ENCODE data around the gene MAP3K8. TPM values are rescaled to one million over a fixed set of nuclear protein-coding genes. Genes with fewer than 3 reads are reported as not detected.
A peak's percentile ranks its signal among the peaks of the same experiment; 100 is the strongest.

The MAP3K8 gene
- 10 to 100 TPM in 1 of 2 donors, 1 to 10 TPM in 1; 6.8 to 12.6 TPM for total RNA-seq

- H3K36me3 ChIP-seq: no peaks in the 10 kb centered on the region
- peak within 1 kb of the TSS; percentile 100 for H3K27ac ChIP-seq
- no peaks in the 10 kb centered on the region for H3K9me3 ChIP-seq
- H3K4me3 ChIP-seq: peak within 1 kb of the TSS; percentile 88
- H3K4me1 ChIP-seq: peaks cover 3% of the 10 kb centered on the region
- H3K9ac ChIP-seq (ENCODE audit: low read depth in 2 of 2, low read length in 2 of 2): peak within 1 kb of the TSS; percentile 87 to 96
- DNase-seq: peak; percentile 92
- intact Hi-C loops (cut with DNase I): no loop called here
- TF ChIP-seq CTCF (IDR thresholded peaks at IDR 0.05): no peak
- no peaks in the 10 kb centered on the region for H3K27me3 ChIP-seq
These were observed at the start of gene MAP3K8 for GRCh38 chr10:30433730-30434272. Gene MAP3K8, plus strand, starts transcription at chr10:30434184. Its CDS starts 4,755 bp downstream, at chr10:30438939.

- TF ChIP-seq CTCF (IDR thresholded peaks at IDR 0.05): peak; percentile 31
- H3K36me3 ChIP-seq: no peaks in the 10 kb centered on the region
- intact Hi-C loops (cut with DNase I): no loop called here
- H3K4me1 ChIP-seq: no peaks in the 10 kb centered on the region
- H3K9ac ChIP-seq (ENCODE audit: low read depth in 2 of 2, low read length in 2 of 2): no peak overlapping the region
- no peak overlapping the region for H3K27ac ChIP-seq
- no peak overlapping the region for H3K4me3 ChIP-seq
- no peaks in the 10 kb centered on the region for H3K27me3 ChIP-seq
- DNase-seq: no peak
- no peaks in the 10 kb centered on the region for H3K9me3 ChIP-seq
These were observed 49.2 kb upstream of the MAP3K8 start for GRCh38 chr10:30384701-30385201.

- Histone ChIP-seq H3K27ac (no peak overlapping the region), H3K4me1 (no peaks in the 10 kb centered on the region), H3K9ac (ENCODE audit: low read depth in 2 of 2, low read length in 2 of 2) (no peak overlapping the region), H3K36me3 (no peaks in the 10 kb centered on the region), H3K27me3 (no peaks in the 10 kb centered on the region), H3K4me3 (no peak overlapping the region), H3K9me3 (no peaks in the 10 kb centered on the region)
- intact Hi-C loops (cut with DNase I): no loop called here
- TF ChIP-seq CTCF (IDR thresholded peaks at IDR 0.05): no peak
- DNase-seq: no peak
These were observed 47.0 kb upstream of the MAP3K8 start for GRCh38 chr10:30386801-30387588.

- no peaks in the 10 kb centered on the region for H3K9me3 ChIP-seq
- intact Hi-C loops (cut with DNase I): no loop called here
- H3K27ac ChIP-seq: no peak overlapping the region
- H3K4me1 ChIP-seq: no peaks in the 10 kb centered on the region
- no peak for DNase-seq
- no peak overlapping the region for H3K4me3 ChIP-seq
- TF ChIP-seq CTCF (IDR thresholded peaks at IDR 0.05): no peak
- H3K9ac ChIP-seq (ENCODE audit: low read depth in 2 of 2, low read length in 2 of 2): no peak overlapping the region
- H3K27me3 ChIP-seq: no peaks in the 10 kb centered on the region
- no peaks in the 10 kb centered on the region for H3K36me3 ChIP-seq
These were observed 46.2 kb upstream of the MAP3K8 start for GRCh38 chr10:30387646-30388243.

- Histone ChIP-seq H3K9me3 (no peaks in the 10 kb centered on the region), H3K27ac (no peak overlapping the region), H3K9ac (ENCODE audit: low read depth in 2 of 2, low read length in 2 of 2) (no peak overlapping the region), H3K36me3 (no peaks in the 10 kb centered on the region), H3K4me1 (no peaks in the 10 kb centered on the region), H3K27me3 (no peaks in the 10 kb centered on the region), H3K4me3 (no peak overlapping the region)
- no peak for TF ChIP-seq CTCF (IDR thresholded peaks at IDR 0.05)
- intact Hi-C loops (cut with DNase I): no loop called here
- DNase-seq: no peak
These were observed 44.4 kb upstream of the MAP3K8 start for GRCh38 chr10:30389543-30389942.
